ENCODE measurements around the gene NPRL2.

NPRL2 gene

GRCh38 chr3:50373146-50374051 is 22.8 kb upstream of the NPRL2 start:
- DNase-seq, result no peak

- no peak for DNase-seq
These were observed 21.8 kb upstream of the NPRL2 start for GRCh38 chr3:50372349-50372748.

- DNase-seq, result no peak
These were observed 20.6 kb upstream of the NPRL2 start for GRCh38 chr3:50371133-50371685.

GRCh38 chr3:50370594-50370993 is 20.0 kb upstream of the NPRL2 start:
- DNase-seq, result no peak

- no peak for DNase-seq
These were observed 18.6 kb upstream of the NPRL2 start for GRCh38 chr3:50369012-50369670.

- no peak for DNase-seq
These were observed 15.3 kb upstream of the NPRL2 start for GRCh38 chr3:50365842-50366220.

- DNase-seq, result peak; percentile 21
These were observed 14.7 kb upstream of the NPRL2 start for GRCh38 chr3:50365080-50365841.

GRCh38 chr3:50364573-50365079 is 14.1 kb upstream of the NPRL2 start:
- DNase-seq, result no peak

- DNase-seq, result no peak
These were observed 9.2 kb upstream of the NPRL2 start for GRCh38 chr3:50359760-50360110.

- peak; percentile 66 for DNase-seq
These were observed 8.6 kb upstream of the NPRL2 start, which contains the start of gene TMEM115 for GRCh38 chr3:50358911-50359759. Gene TMEM115 (minus strand): TSS chr3:50359521. CDS start chr3:50359063, 458 bp downstream.

- no peak for DNase-seq
These were observed 7.9 kb upstream of the NPRL2 start for GRCh38 chr3:50358355-50358910.

GRCh38 chr3:50357481-50357880 is 6.9 kb upstream of the NPRL2 start:
- no peak for DNase-seq

GRCh38 chr3:50356553-50356952 is 6.0 kb upstream of the NPRL2 start:
- no peak for DNase-seq

- no peak for DNase-seq
These were observed 5.4 kb upstream of the NPRL2 start for GRCh38 chr3:50355829-50356552.

GRCh38 chr3:50354850-50355249 is 4.3 kb upstream of the NPRL2 start:
- no peak for DNase-seq

- DNase-seq, result no peak
These were observed 3.7 kb upstream of the NPRL2 start for GRCh38 chr3:50354186-50354764.

GRCh38 chr3:50353245-50354004 is 2.9 kb upstream of the NPRL2 start:
- no peak for DNase-seq

- DNase-seq, result no peak
These were observed 2.2 kb upstream of the NPRL2 start for GRCh38 chr3:50352781-50353180.

GRCh38 chr3:50351323-50351697 is 735 bp upstream of the NPRL2 start:
- DNase-seq, result no peak

- no peak for DNase-seq
These were observed 405 bp downstream of the NPRL2 start for GRCh38 chr3:50350213-50350526.

Measured in NCI-H2081 treated with DMSO at 0.1 percent for 48 hours (cell line).